ENCODE measurements around the gene TTC22.

The TTC22 gene

GRCh38 chr1:54808443-54809207 is 7.5 kb upstream of the TTC22 start:
- DNase-seq (ENCODE audit: low read depth), result no peak

- no peak for DNase-seq (ENCODE audit: low read depth)
Observed at GRCh38 chr1:54807756-54808155, 6.6 kb upstream of the TTC22 start.

GRCh38 chr1:54806931-54807611 is 5.9 kb upstream of the TTC22 start:
- no peak for DNase-seq (ENCODE audit: low read depth)

- no peak for DNase-seq (ENCODE audit: low read depth)
Observed at GRCh38 chr1:54805981-54806381, 4.9 kb upstream of the TTC22 start.

DNA sequence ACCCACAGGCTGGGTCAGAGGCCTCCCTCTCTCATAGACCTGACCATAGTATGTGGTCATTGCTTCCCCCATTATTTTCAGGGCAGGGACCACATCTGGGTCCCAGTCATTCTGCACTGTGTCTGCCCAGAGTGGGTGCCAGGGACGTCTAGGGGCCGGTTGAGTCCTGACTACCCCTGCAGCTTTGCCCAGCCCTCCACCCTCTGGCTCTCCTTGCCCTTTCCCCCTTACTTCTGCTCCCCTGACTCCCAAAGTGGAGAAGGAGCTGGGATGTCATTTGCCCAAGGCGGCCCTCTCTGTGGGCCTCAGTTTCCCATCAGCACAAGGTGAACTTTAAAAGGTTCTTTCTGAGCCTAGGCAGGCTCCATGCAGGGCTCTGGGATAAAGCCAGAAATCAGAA is 4.3 kb upstream of the TTC22 start:
- DNase-seq (ENCODE audit: low read depth), result no peak

DNA sequence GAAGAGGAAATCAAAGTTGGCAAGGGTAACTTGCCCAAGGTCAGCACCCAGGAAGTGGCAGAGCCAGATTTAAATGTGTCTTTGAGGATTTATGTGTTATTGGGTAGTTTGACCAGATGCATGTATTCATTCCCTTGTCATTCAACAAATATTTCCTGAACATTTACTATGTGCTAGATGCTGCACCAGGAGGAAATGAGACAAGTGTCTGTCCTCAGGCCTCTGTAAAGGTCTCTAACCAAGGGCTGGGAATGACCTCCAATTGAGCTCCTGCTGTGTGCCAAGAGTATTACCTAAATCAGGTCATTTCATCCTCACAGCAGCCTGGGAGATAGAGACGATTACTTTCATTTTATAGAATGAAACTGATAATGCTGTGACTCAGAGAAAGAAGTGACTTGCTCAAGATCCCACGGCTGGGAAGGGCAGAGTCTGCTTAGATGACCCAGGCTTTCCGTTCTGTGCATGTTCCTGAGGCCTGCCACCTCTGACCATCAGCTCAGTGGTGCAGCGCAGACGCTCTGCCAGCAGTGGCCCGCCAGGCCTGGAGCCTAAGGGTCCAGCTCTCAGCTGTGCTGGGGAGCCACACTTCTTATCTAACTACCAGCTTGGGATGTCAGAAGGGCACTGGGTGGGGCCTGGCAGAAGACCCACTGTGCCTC is 3.5 kb upstream of the TTC22 start:
- DNase-seq (ENCODE audit: low read depth), result no peak

- no peak for DNase-seq (ENCODE audit: low read depth)
Observed at GRCh38 chr1:54803761-54804470, 2.8 kb upstream of the TTC22 start.

- DNase-seq (ENCODE audit: low read depth), result no peak
Observed at GRCh38 chr1:54800041-54800898, 853 bp downstream of the TTC22 start.

- no peak for DNase-seq (ENCODE audit: low read depth)
Observed at GRCh38 chr1:54798769-54799641, 2.1 kb downstream of the TTC22 start.

- DNase-seq (ENCODE audit: low read depth), result no peak
Observed at GRCh38 chr1:54798206-54798605, 2.9 kb downstream of the TTC22 start.

- DNase-seq (ENCODE audit: low read depth), result no peak
Observed at GRCh38 chr1:54796902-54797301, 4.2 kb downstream of the TTC22 start.

DNA sequence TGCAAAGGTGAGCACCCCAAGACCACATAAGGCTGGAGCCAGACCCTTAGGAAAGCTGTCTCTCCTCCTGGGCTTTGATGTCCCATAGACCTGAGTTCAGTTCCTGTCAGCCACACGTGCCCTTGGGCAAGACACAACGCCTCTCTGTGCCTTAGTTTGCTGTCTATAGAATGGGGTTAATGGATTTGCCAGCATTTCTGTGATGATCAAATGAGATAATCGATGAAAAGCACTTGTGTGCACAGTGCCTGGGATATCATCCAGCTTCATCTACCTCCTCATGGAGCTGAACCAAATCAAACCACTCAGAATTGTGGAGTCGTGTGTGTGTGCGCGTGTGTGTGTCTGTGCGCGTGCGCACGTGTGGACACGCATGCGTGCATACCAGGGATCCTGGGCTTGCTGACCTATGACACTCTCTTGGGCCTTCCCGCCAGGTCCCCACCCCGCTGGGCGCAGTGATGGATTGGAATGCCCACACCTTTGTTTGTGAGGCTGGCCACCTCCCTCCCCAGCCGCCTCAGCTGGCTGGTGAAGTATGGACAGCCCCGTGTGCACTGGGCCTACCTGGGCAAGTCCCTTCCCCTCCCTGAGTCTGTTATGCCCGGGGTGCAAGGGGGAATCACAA is 5.2 kb downstream of the TTC22 start:
- no peak for DNase-seq (ENCODE audit: low read depth)

DNA sequence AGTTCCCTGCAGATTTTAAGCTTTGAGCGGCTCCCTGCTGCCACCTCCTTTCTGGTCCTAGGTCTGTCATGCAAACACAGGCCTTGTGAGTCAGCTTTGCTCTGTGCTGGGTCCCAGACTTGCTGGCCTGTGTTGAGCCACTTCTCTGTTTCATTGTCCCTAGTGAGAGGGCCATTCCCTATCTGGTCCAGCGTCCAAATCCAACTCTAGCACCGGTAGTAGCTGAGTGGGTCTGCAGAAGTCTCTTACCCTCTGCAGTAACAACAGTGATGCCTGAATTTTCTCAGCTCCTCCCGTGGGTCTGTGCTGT is 5.8 kb downstream of the TTC22 start:
- DNase-seq (ENCODE audit: low read depth), result no peak

DNA sequence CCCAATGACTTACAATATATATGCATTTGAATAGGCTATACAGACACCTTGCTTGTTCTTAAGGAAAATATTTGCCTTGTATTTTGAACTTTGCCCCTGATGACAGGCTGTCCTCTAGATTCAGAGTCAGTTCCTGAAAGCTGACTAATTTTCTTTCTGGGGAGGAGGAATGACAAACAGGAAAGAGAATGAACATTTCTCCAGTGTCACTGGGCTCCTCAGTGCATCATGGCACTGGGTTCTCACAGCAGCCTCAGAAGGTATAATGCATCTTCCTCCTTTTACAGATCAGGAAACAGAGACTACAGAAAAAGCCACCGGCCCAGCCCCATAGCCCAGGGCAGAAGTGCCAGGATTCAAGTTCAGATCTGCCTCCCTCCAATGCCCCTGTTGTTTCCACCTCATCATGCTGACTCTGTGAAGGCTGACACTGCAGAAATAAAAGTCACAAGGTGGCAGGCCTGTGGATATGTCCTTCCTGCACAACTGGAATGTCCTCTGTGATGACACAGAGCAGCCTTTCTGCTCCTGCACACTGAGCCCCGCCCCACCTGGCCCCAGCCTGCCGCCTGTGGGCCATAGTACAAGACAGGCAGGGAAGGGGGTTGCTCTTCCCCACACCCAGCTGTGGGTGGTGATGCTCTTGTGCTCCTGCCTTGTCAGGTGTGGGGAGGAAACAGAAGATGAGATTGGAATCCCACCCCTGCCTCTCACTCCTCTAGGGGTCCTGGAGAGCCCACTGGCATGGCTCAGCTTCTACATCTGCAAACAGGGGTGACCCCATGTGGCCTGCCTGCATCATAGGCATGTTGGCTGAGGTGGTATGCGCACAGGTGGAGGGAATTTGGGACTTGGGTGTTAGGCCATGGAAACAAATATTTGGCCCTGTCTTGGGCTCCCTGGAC is 6.4 kb downstream of the TTC22 start:
- DNase-seq (ENCODE audit: low read depth), result no peak

DNA sequence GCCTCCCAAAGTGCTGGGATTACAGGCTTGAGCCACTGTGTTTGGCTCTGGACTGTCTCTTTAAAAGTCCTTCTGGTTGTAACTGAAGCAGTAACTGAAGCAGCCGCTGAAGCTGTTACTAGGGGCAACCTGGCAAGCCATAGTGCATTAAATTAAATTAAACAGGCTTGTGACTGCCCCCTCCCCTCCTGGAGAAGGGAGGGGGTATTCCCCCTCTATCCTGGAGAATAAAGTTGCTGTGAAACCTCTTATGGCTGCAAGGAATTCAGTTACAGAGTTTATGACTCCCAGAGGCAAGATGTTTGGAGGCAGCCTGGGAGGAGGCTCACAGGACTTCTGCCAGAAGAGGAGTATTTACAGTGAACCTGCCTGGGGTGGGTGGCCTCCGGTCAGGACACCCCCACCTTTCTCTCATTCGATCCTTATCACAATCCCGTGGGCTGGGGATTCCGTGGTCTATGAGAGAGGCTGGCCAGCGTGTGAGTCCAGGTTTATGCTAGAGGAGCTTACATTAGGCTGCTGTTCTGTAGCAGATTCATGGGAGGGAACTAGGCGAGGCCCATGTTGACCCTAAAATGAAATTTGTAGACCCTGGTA is 8.3 kb downstream of the TTC22 start:
- DNase-seq (ENCODE audit: low read depth), result no peak

DNA sequence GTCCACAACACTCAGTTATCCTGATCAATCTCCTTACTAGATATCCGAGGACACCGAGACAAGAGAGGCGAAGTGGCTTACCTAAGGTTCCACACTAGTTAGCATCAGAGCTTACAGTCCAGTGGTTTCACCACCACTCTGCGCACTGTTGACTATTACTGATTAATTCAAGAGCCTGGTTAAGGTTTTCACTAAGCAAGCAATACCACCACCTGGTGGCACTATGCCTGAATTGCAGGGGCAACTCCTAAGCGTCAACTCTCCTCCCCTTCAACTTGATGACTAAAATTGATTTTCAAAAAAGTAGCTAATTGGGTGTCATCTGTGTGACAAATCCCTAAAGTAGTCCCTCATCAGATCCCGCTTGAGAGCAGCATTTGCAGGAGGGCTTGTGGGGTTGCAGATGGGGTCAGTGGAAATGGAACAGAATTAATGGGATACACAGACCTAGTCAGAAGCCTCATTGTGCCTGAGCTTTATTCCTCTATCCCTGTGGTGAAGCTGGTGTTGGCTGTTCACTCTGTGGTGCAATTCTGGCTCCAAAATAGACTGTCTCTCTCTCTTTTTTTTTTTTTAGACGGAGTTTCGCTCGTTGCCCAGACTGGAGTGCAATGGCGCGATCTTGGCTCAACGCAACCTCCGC is 9.1 kb downstream of the TTC22 start:
- DNase-seq (ENCODE audit: low read depth), result no peak

GRCh38 chr1:54788459-54788858 is 12.7 kb downstream of the TTC22 start:
- DNase-seq (ENCODE audit: low read depth), result no peak

DNA sequence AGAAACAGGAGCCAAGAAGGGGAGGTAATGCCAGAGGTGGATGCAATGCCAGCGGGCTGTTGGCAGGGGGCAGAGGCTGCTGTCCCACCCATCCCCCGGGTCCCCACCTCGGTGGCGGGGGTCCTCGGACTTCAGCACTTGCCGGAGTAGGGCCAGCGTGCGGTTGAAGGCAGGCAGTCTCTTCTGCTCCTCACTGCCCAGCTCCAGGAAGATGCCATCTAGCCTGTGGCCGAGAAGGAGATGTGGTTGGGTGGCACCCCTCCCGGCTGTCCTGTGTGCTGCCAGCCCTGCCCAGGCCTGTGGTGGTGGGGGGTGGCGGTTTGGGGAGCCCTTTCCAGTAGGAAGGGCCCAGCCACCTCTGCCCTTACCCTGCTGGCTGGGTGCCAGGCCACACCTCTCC is 13.5 kb downstream of the TTC22 start:
- no peak for DNase-seq (ENCODE audit: low read depth)

Measured in HS-27A (cell line).